Measurements from ENCODE around the gene SLC16A8. TPM values are rescaled to one million over a fixed set of nuclear protein-coding genes. Genes with fewer than 3 reads are reported as not detected.

Gene SLC16A8
- total RNA-seq, 2 experiments from 2014 or later, result not detected

- Mint-ChIP-seq H3K4me1 (ENCODE audit: low read depth) (no peaks in the 10 kb centered on the region), H3K27me3 (no peaks in the 10 kb centered on the region), H3K27ac (no peak overlapping the region), H3K9me3 (no peaks in the 10 kb centered on the region), H3K4me3 (no peak overlapping the region), H3K36me3 (ENCODE audit: low read depth) (peaks cover 66% of the 10 kb centered on the region)
- POLR2A ChIA-PET, result no interaction called here
- CTCF ChIA-PET, result interaction anchor here (1.4 kb wide), 1 partner anchor 18 kb away, joined by 3 read pairs; no protein-coding TSS in a partner anchor
- DNase-seq, result no peak
- H3K27me3 ChIP-seq (ENCODE audit: control insufficient read depth in 1 of 2, insufficient read depth in 2 of 2, low read length in 2 of 2), result no peaks in the 10 kb centered on the region
- peaks cover 77% of the 10 kb centered on the region for H3K36me3 ChIP-seq (ENCODE audit: insufficient read depth, low read length)
- no peak overlapping the region for H3K27ac ChIP-seq (ENCODE audit: low read depth in 1 of 2, low read length in 2 of 2)
- no peak for TF ChIP-seq CTCF (IDR thresholded peaks at IDR 0.05)
- no peak overlapping the region for H3K4me3 ChIP-seq (ENCODE audit: low read length)
- H3K4me1 ChIP-seq (ENCODE audit: insufficient read depth, low read length), result no peaks in the 10 kb centered on the region
- no peaks in the 10 kb centered on the region for H3K9me3 ChIP-seq (ENCODE audit: control insufficient read depth in 1 of 2, insufficient read depth in 1 of 2, low read length in 2 of 2)
- no peak for ATAC-seq (ENCODE audit: poor library complexity)
- intact Hi-C loops (cut with DNase I, micrococcal nuclease), result no loop called here
Measured at GRCh38 chr22:38070250-38070921, 13.6 kb downstream of the SLC16A8 start.

DNA sequence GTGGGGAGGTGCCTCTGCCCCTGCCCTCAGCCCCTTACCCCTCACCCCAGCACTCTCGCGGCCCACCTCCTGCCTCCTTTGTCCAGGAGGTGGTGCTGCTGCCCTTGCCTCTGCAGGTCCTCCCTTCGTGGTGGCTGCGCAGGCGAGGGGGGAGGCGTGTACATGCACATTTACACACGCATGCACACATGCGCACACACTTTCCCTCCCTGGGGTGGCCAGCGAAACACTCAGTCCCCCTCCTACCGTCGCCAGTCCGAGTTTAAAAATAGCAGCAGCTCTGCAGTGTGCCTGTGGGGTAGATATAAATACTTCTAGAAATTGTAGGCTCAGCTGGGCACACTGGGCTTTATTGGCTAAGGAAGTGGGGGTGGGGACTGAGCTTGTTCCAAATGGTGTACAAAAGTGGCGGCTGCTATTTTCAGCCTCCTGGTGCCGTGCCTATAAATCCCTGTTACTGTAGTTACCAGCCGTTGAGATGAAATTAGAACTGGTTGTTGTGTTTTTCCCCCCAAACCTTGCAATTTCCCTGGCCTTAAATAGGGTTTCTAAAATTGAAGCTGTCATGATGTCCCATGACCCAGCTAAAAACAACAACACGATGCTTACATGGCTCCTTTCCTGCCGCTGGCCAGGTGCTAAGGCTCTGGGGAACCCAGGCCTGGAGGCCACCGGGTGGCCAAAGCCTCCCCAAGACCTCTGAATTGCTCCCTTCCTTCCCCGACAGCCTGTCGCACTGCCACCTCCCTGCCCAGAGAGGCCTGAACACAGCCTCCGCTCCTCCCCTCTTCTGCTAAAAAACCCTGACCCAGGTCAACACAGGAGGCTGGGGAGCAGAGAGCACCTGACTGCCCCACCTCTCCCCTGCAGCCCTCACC lies 14.4 kb downstream of the SLC16A8 start:
- H3K27ac ChIP-seq (ENCODE audit: low read depth in 1 of 2, low read length in 2 of 2), result no peak overlapping the region
- DNase-seq, result no peak
- Mint-ChIP-seq H3K27ac (no peak overlapping the region), H3K4me3 (no peak overlapping the region), H3K9me3 (no peaks in the 10 kb centered on the region), H3K36me3 (ENCODE audit: low read depth) (peaks cover 74% of the 10 kb centered on the region), H3K27me3 (no peaks in the 10 kb centered on the region), H3K4me1 (ENCODE audit: low read depth) (no peaks in the 10 kb centered on the region)
- TF ChIP-seq CTCF (IDR thresholded peaks at IDR 0.05), result no peak
- POLR2A ChIA-PET, result no interaction called here
- ATAC-seq (ENCODE audit: poor library complexity), result no peak
- H3K4me1 ChIP-seq (ENCODE audit: insufficient read depth, low read length), result no peaks in the 10 kb centered on the region
- CTCF ChIA-PET, result interaction anchor here (1.4 kb wide), 1 partner anchor 17 kb away, joined by 3 read pairs; no protein-coding TSS in a partner anchor
- no peaks in the 10 kb centered on the region for H3K27me3 ChIP-seq (ENCODE audit: control insufficient read depth in 1 of 2, insufficient read depth in 2 of 2, low read length in 2 of 2)
- H3K36me3 ChIP-seq (ENCODE audit: insufficient read depth, low read length), result peaks cover 76% of the 10 kb centered on the region
- H3K4me3 ChIP-seq (ENCODE audit: low read length), result no peak overlapping the region
- intact Hi-C loops (cut with DNase I, micrococcal nuclease), result no loop called here
- no peaks in the 10 kb centered on the region for H3K9me3 ChIP-seq (ENCODE audit: control insufficient read depth in 1 of 2, insufficient read depth in 1 of 2, low read length in 2 of 2)

- DNase-seq (no peak), ATAC-seq (ENCODE audit: poor library complexity) (no peak)
- no peak overlapping the region for H3K27ac ChIP-seq (ENCODE audit: low read depth in 1 of 2, low read length in 2 of 2)
- intact Hi-C loops (cut with DNase I, micrococcal nuclease), result no loop called here
- peaks cover 75% of the 10 kb centered on the region for H3K36me3 Mint-ChIP-seq (ENCODE audit: low read depth)
- H3K27me3 Mint-ChIP-seq, result no peaks in the 10 kb centered on the region
- no peaks in the 10 kb centered on the region for H3K4me1 ChIP-seq (ENCODE audit: insufficient read depth, low read length)
- no peak for TF ChIP-seq CTCF (IDR thresholded peaks at IDR 0.05)
- no peak overlapping the region for H3K4me3 ChIP-seq (ENCODE audit: low read length)
- no peaks in the 10 kb centered on the region for H3K9me3 ChIP-seq (ENCODE audit: control insufficient read depth in 1 of 2, insufficient read depth in 1 of 2, low read length in 2 of 2)
- no peaks in the 10 kb centered on the region for H3K27me3 ChIP-seq (ENCODE audit: control insufficient read depth in 1 of 2, insufficient read depth in 2 of 2, low read length in 2 of 2)
- no peak overlapping the region for H3K4me3 Mint-ChIP-seq
- H3K36me3 ChIP-seq (ENCODE audit: insufficient read depth, low read length), result peaks cover 70% of the 10 kb centered on the region
- ChIA-PET CTCF (no interaction called here), POLR2A (no interaction called here)
- no peaks in the 10 kb centered on the region for H3K9me3 Mint-ChIP-seq
- no peak overlapping the region for H3K27ac Mint-ChIP-seq
- H3K4me1 Mint-ChIP-seq (ENCODE audit: low read depth), result no peaks in the 10 kb centered on the region
Measured at GRCh38 chr22:38068641-38069371, 15.2 kb downstream of the SLC16A8 start.
